HEK293 (cell line): ENCODE data around the gene FBXO34.
A peak's percentile ranks its signal among the peaks of the same experiment; 100 is the strongest.

Source experiments
- CTCF ChIA-PET: fragments of 350-600 bp; formaldehyde crosslinking; extraction: SDS; loops from one replicate; lab custom pipeline; 2021; ENCODE audit warnings: antibody characterized with exemption; lab: Yijun Ruan, JAX
- POLR2A ChIA-PET: fragments of 300-600 bp; formaldehyde crosslinking; extraction: SDS; loops from one replicate; lab custom pipeline; 2020; ENCODE audit warnings: antibody characterized with exemption, inconsistent platforms; lab: Yijun Ruan, JAX
- H3K27ac ChIP-seq: fragments of 200-500 bp; sonication (Bioruptor generic); 2 replicates; pipeline ENCODE4 v1.5.1; 2014; ENCODE audit warnings: low read depth, low read length, control low read depth, inconsistent platforms; ENCODE audit errors: extremely low read depth
- H3K36me3 ChIP-seq, 2 experiments: fragments of 200-500 bp in 1 of 2; sonication (Bioruptor generic) in 1 of 2; 1 replicate in 1 of 2; 2 replicates in 1 of 2; pipeline ENCODE4 v1.5.1; 2014 to 2017; ENCODE audit warnings: inconsistent platforms in 2 of 2, low read length in 2 of 2; ENCODE audit not compliant: control insufficient read depth in 2 of 2, insufficient read depth in 1 of 2
- H3K4me1 ChIP-seq: fragments of 200-500 bp; sonication (Bioruptor generic); 2 replicates; pipeline ENCODE4 v1.5.1; 2014; ENCODE audit warnings: mild to moderate bottlenecking, low read length, inconsistent platforms; ENCODE audit not compliant: control insufficient read depth, insufficient read depth
- H3K4me3 ChIP-seq: 2 replicates; pipeline ENCODE4 v1.5.1; 2011; ENCODE audit warnings: low read depth, mild to moderate bottlenecking, control low read depth, low read length, moderate library complexity
- H3K9me3 ChIP-seq: fragments of 200-500 bp; sonication (Bioruptor generic); 2 replicates; pipeline ENCODE4 v1.5.1; 2014; ENCODE audit warnings: low read depth, low read length, inconsistent platforms; ENCODE audit not compliant: control insufficient read depth, insufficient read depth
- HOXD13 ChIP-seq: sonication (generic); formaldehyde crosslinking; IDR thresholded peaks from 2 replicates; pipeline ENCODE4 v1.8.0; 2022; ENCODE audit warnings: missing genetic modification reagents, borderline replicate concordance
- PRDM1 ChIP-seq: fragments of 450-650 bp; formaldehyde crosslinking; IDR thresholded peaks from 2 replicates; pipeline ENCODE4; 2016; ENCODE audit warnings: missing biosample characterization, missing genetic modification characterization
- SETDB1 ChIP-seq: IDR thresholded peaks from one replicate; pipeline ENCODE4 v1.6.1; 2017; ENCODE audit warnings: mild to moderate bottlenecking, low read length, moderate library complexity, mixed read lengths; ENCODE audit not compliant: insufficient read length
- YY1 ChIP-seq: fragments of 450-650 bp; formaldehyde crosslinking; IDR thresholded peaks from 2 replicates; pipeline ENCODE4 v1.5.1; 2018; ENCODE audit warnings: missing biosample characterization, missing genetic modification characterization
- ZBTB1 ChIP-seq: fragments of 450-650 bp; formaldehyde crosslinking; IDR thresholded peaks from 2 replicates; pipeline ENCODE4 v1.5.1; 2016; ENCODE audit warnings: missing biosample characterization, missing genetic modification characterization
- ZNF214 ChIP-seq: fragments of 450-650 bp; formaldehyde crosslinking; IDR thresholded peaks from 2 replicates; pipeline ENCODE4 v1.5.1; 2017; ENCODE audit warnings: missing biosample characterization, mild to moderate bottlenecking, missing genetic modification characterization, borderline replicate concordance
- ZNF24 ChIP-seq: fragments of 450-650 bp; formaldehyde crosslinking; IDR thresholded peaks from 2 replicates; pipeline ENCODE4 v1.5.1; 2016; ENCODE audit warnings: missing biosample characterization, missing genetic modification characterization
- ZNF292 ChIP-seq: fragments of 450-650 bp; formaldehyde crosslinking; IDR thresholded peaks from 2 replicates; pipeline ENCODE4 v1.5.1; 2016; ENCODE audit warnings: low read depth, missing biosample characterization, missing genetic modification characterization, borderline replicate concordance
- ZNF366 ChIP-seq: fragments of 450-650 bp; formaldehyde crosslinking; conservative IDR thresholded peaks from 2 replicates; pipeline ENCODE4 v1.5.1; 2016; ENCODE audit warnings: missing biosample characterization, missing genetic modification characterization
- ZNF513 ChIP-seq: fragments of 450-650 bp; IDR thresholded peaks from 2 replicates; pipeline ENCODE4 v1.5.1; 2018; ENCODE audit warnings: missing biosample characterization, missing genetic modification characterization
- ZNF623 ChIP-seq: fragments of 450-650 bp; formaldehyde crosslinking; IDR thresholded peaks from 2 replicates; pipeline ENCODE4 v1.5.1; 2016; ENCODE audit warnings: missing biosample characterization, missing genetic modification characterization
- ZNF624 ChIP-seq: fragments of 450-650 bp; formaldehyde crosslinking; IDR thresholded peaks from 2 replicates; pipeline ENCODE4 v1.5.1; 2017; ENCODE audit warnings: missing biosample characterization, missing genetic modification characterization
- ZNF664 ChIP-seq: fragments of 450-650 bp; formaldehyde crosslinking; IDR thresholded peaks from 2 replicates; pipeline ENCODE4 v1.5.1; 2016; ENCODE audit warnings: missing biosample characterization, missing genetic modification characterization
- TF ChIP-seq, protein P1 (sequence below): fragments of 450-650 bp; formaldehyde crosslinking; IDR thresholded peaks from 2 replicates; pipeline ENCODE4 v1.5.1; 2016; ENCODE audit warnings: missing biosample characterization, missing genetic modification characterization
- TF ChIP-seq, protein P2 (sequence below): fragments of 450-650 bp; formaldehyde crosslinking; IDR thresholded peaks from 2 replicates; pipeline ENCODE4 v1.5.1; 2016; ENCODE audit warnings: missing biosample characterization, missing genetic modification characterization
- TF ChIP-seq, protein P3 (sequence below): fragments of 450-650 bp; formaldehyde crosslinking; IDR thresholded peaks from 2 replicates; pipeline ENCODE4 v1.5.0; 2017; ENCODE audit warnings: missing biosample characterization, missing genetic modification characterization, borderline replicate concordance

The FBXO34 gene

GRCh38 chr14:55370883-55371455 lies 99.7 kb downstream of the FBXO34 start (continued):
- TF ChIP-seq, protein P1, sequence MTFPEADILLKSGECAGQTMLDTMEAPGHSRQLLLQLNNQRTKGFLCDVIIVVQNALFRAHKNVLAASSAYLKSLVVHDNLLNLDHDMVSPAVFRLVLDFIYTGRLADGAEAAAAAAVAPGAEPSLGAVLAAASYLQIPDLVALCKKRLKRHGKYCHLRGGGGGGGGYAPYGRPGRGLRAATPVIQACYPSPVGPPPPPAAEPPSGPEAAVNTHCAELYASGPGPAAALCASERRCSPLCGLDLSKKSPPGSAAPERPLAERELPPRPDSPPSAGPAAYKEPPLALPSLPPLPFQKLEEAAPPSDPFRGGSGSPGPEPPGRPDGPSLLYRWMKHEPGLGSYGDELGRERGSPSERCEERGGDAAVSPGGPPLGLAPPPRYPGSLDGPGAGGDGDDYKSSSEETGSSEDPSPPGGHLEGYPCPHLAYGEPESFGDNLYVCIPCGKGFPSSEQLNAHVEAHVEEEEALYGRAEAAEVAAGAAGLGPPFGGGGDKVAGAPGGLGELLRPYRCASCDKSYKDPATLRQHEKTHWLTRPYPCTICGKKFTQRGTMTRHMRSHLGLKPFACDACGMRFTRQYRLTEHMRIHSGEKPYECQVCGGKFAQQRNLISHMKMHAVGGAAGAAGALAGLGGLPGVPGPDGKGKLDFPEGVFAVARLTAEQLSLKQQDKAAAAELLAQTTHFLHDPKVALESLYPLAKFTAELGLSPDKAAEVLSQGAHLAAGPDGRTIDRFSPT, result no peak
- no peak for TF ChIP-seq ZNF214 (tag by site-specific recombination)
- TF ChIP-seq, protein P2, sequence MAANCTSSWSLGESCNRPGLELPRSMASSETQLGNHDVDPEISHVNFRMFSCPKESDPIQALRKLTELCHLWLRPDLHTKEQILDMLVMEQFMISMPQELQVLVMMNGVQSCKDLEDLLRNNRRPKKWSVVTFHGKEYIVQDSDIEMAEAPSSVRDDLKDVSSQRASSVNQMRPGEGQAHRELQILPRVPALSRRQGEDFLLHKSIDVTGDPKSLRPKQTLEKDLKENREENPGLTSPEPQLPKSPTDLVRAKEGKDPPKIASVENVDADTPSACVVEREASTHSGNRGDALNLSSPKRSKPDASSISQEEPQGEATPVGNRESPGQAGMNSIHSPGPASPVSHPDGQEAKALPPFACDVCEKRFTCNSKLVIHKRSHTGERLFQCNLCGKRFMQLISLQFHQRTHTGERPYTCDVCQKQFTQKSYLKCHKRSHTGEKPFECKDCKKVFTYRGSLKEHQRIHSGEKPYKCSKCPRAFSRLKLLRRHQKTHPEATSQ, result no peak

- H3K9me3 ChIP-seq, result no peaks in the 10 kb centered on the region
- POLR2A ChIA-PET, result no interaction called here
- no peaks in the 10 kb centered on the region for H3K4me1 ChIP-seq
- CTCF ChIA-PET, result interaction anchor here (0.8 to 0.9 kb wide), 2 partner anchors 74 to 358 kb away, joined by 3 read pairs; no protein-coding TSS in a partner anchor
- H3K36me3 ChIP-seq, result peaks cover 3 to 42% of the 10 kb centered on the region in 2 experiments
- no peak overlapping the region for H3K4me3 ChIP-seq
- H3K27ac ChIP-seq, result no peak overlapping the region
- peak; percentile 93 for TF ChIP-seq ZNF366
- TF ChIP-seq, protein P3, sequence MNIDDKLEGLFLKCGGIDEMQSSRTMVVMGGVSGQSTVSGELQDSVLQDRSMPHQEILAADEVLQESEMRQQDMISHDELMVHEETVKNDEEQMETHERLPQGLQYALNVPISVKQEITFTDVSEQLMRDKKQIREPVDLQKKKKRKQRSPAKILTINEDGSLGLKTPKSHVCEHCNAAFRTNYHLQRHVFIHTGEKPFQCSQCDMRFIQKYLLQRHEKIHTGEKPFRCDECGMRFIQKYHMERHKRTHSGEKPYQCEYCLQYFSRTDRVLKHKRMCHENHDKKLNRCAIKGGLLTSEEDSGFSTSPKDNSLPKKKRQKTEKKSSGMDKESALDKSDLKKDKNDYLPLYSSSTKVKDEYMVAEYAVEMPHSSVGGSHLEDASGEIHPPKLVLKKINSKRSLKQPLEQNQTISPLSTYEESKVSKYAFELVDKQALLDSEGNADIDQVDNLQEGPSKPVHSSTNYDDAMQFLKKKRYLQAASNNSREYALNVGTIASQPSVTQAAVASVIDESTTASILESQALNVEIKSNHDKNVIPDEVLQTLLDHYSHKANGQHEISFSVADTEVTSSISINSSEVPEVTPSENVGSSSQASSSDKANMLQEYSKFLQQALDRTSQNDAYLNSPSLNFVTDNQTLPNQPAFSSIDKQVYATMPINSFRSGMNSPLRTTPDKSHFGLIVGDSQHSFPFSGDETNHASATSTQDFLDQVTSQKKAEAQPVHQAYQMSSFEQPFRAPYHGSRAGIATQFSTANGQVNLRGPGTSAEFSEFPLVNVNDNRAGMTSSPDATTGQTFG, result no peak
- TF ChIP-seq, all 188 proteins: peak for 1
These were observed 101.2 kb downstream of the FBXO34 start for GRCh38 chr14:55372423-55372822.

- TF ChIP-seq ZNF623 (no peak), SETDB1 (no peak), ZNF24 (no peak), ZNF292 (no peak), ZBTB1 (tag by site-specific recombination) (no peak), ZNF624 (tag by site-specific recombination) (no peak), HOXD13 (CRISPR knock-in tag) (no peak)
- Histone ChIP-seq H3K4me3 (no peak overlapping the region), H3K4me1 (no peaks in the 10 kb centered on the region), H3K27ac (no peak overlapping the region), H3K9me3 (no peaks in the 10 kb centered on the region), H3K36me3 (peaks cover 3 to 38% of the 10 kb centered on the region in 2 experiments)
- ChIA-PET POLR2A (no interaction called here), CTCF (no interaction called here)
These were observed 101.6 kb downstream of the FBXO34 start for GRCh38 chr14:55372825-55373224.

DNA sequence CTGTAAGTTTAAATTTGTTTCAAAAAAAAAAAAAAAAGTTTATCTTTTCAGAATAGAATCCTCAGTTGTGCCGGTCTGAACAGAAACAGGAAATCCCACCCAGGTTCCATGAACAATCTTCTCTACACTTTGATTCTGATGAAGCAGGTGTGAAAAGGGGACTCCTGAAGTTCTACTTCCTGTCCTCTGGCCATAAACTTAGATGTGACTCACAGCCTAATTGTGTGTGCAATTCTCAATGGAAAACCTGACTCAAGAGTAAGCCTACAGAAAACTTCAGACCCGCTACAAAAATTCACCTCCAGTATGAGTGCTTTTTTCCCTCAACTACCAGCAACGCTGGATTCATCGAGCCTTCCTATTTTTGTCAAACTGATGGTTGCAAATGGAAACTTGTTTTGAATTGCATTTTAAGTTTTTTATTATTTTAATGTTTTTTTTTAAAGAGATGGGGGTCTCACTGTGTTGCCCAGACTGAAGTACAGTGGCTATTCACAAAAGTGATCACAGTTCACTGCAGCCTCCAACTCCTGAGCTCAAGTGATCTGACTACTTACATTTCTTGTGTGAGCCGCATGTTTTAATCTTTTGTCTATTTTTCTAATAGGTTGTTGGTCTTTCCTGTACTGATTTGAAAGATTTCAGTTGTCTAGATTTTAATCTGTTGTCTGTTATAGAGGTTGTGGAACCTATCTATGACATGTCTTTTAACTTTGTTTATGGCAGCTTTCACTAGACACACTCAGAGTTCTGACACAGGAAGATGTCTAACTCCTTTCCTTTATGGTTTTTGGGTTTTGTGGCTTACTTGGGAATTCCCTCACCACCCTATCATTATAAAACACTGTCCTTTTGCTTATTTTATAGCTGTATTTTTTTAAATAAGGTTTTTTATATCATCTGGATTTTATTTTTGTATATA lies 102.8 kb downstream of the FBXO34 start:
- no peaks in the 10 kb centered on the region for H3K9me3 ChIP-seq
- peaks cover 3 to 42% of the 10 kb centered on the region in 2 experiments; a peak in 2 of 3 replicates for H3K36me3 ChIP-seq
- TF ChIP-seq ZNF513 (tag by site-specific recombination) (no peak), YY1 (tag by site-specific recombination) (no peak), ZNF664 (tag by site-specific recombination) (no peak), ZNF366 (no peak), PRDM1 (tag by site-specific recombination) (no peak)
- ChIA-PET POLR2A (no interaction called here), CTCF (interaction anchor here (0.7 kb wide), 1 partner anchor 1924 kb away, joined by 4 read pairs; no protein-coding TSS in a partner anchor)
- no peak overlapping the region for H3K27ac ChIP-seq
- H3K4me3 ChIP-seq, result no peak overlapping the region
- no peaks in the 10 kb centered on the region for H3K4me1 ChIP-seq
